Ecto neural progenitor cell (in vitro differentiated cells): ENCODE data around the gene OGFR.

ENCODE experiments used
- DNase-seq: peaks from one replicate; pipeline ENCODE4 v3.0.0-alpha.2; 2018; ENCODE audit warnings: low spot score

The OGFR gene

DNA sequence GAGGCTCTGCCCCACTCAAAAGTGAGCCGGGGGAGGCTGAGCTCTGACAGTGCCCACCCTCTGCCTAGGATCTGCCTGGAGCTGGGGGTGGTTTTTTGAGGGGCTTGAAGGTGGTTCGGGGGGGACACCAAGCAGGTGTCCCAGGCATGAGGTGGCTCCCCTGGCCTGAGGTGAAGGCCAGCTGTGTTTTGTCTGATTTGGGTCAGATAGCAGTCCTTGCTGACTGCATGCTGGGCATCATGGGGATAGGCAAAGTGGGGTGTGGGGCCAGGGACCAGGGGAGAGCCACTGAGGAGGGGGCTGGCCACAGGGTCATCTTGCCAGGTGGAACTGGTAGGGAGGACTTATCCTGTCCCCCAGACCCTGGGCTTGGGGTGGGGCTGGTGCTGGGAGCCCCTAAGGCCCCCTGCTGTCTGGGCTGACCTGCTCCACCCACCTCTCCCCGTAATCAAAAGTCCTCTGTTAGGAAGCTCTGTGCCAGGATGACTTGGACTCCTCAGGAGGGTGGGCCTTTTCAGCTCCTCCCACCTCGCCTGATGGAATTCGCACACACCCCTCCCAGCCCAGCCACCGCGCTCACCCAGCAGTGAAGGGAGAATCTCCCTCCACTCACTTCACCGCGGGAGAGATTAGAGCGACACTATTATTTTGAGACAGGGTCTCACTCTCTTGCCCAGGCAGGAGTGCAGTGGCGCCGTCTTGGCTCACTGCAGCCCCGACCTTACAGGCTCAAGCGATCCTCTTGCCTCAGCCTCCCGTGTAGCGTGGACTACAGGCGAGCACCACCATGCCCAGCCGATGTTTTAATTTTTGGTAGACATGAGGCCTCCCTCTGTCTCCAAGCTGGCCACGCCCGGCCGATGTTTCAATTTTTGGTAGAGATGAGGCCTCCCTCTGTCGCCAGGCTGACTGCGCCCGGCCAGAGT lies 10.7 kb downstream of the OGFR start:
- no peak for DNase-seq

DNA sequence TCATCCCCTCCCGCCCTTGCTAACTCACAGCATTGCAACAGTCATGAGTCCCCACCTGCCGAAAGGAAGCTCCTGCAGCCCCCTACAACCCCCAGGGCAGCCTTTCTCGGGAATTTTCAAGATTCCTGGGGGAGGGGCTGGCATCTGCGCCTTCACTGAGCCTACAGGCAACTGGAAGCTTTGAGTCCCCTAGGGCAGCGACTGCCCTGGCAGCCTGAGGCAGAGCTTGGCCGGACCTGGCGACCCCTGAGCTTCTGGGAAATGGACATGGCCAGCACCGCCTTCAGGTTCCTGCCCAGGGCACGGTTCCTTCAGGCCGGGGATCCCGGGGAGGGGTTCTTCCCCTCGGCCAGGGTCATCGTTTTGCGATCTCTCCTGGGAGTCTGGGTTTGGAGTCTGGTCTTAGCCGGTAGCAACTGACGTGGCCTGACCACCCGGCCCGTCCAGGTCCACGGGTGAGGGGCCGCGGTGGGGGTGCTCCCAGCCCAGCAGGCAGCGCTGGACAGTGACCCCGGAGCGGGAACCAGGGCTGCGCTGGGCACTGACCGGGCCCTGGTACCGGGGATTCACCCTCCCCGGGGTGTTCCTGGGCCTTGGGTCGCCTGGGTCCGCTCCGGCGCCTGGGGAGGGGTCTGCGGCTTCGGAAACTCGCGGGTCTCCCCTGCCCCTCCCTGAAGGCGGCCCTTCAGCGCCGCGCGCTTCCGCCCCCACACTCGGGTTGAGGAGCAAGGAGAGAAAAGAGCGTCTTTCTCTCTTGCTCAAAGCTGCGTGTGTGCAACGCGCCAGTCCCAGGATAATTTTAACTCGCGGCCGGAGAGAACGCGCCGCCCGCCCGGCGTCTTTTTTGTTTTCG lies 11.6 kb downstream of the OGFR start:
- peak; percentile 81 for DNase-seq

DNA sequence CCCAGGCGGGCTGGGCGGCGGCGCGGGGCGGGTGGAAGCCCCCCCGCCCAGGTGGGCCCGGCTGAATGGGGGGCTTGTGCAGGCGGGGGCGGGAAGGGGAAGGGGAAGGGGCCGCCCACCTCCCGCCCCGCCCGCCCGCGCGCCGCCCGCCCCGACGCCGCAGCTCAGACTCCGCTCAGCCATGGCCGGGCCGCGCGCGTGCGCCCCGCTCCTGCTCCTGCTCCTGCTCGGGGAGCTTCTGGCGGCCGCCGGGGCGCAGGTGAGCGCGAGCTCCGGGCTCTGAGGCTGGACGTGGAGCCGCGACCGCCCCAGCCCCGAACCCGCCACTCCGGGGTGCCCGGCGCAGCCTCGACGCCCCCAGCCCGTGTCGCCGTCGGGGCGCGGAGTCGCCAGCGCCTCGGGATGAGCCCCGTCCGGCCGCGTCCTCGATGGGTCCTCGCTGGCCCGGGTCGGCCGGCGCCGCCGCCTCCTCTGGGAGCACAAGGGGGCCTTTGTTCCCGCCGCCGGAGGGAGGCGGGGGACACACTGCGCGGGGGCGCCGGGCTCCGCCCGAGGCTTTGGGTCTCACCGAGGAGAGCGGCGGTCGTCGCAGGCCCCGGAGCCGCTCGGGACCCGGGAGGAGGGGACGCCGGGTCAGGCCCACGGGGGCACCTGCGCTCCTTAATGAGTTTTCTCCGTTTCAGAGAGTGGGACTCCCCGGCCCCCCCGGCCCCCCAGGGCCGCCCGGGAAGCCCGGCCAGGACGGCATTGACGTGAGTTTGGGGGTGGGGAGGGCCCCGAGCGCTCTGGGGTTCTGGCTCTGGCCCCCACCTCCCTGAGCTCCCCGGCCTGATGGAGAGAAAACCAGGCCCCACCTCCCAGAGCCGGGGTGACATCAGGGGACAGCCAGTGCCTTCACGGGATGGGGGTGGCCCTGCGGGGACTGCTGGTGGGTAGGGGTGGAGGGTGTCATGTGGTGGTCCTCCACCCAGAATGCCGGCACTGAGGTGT lies 12.5 kb downstream of the OGFR start, which contains the start of gene COL9A3:
Gene COL9A3 (plus strand): TSS at position 167 of the 990 bp plus-strand sequence. CDS start 15 bp downstream, at position 182.
- DNase-seq = peak; percentile 78

DNA sequence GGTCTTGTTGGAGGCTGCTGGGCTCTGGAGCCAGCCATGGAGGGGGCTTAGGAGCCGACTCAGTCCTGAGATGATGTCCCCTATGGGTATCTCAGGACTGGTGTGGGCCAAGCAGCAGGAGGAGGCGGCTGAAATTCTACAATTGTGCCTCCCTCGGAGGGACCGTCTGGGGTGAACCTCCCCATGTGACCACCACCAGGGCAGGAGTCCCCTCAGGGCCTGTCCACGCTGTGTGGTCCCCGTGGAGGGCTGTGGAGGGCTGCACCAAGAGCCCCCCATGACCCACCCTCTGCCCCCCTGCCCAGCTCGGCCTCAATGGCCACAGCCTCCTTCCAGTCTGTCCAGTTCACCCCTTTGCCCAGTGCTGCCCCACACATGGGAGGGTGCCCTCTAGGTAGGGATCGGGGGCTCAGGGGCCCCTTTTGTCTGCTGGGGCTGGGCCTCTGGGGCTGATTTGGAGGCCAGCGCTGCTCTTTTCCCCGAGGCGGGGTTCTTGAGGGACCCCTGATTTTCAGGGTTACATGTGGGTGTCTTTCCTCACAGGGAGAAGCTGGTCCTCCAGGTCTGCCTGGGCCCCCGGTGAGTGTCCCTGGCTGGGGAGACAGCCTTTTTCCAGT lies 13.4 kb downstream of the OGFR start:
- DNase-seq = no peak

DNA sequence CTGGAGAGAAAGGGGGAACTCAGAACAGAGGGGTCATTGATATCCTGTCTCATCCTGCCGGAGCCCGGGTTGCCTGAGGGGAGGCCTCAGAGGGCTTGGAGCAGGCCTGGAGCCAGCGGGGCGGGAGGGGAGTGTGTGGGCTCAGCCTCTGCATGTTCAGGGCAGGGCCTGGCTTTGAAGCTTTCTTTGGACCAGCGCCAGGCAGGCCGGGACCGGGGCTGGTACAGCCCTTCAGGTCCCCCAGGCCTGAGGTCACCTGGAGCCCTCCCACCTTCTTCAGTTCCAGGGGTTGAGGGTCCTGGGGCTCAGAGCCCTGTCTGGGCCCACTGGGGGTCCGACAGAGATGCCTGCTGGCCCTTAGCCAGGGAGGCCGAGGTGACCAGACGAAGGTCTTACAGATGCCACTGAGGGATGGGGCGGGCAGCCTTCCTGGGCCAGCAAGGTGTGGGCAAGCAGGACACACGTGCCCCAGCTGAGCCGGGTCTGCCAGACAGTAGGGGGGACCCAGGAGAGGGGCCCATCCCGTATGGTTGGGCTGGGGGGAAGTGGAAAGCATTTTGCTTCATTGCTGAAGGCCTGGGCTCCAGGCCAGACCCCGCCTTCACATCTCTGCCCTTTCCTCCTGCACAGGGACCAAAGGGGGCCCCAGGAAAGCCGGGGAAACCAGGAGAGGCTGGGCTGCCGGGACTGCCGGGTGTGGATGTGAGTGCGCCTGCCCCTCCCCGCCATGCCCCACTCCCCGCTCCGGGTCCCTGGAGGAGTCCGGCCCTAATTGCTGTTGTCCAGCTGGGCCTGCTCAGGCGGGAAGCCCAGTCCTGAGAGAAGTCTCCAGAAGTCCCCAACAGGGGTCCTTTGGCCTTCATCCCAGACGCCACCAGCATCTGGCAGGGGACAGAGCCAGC lies 14.2 kb downstream of the OGFR start:
- no peak for DNase-seq

DNA sequence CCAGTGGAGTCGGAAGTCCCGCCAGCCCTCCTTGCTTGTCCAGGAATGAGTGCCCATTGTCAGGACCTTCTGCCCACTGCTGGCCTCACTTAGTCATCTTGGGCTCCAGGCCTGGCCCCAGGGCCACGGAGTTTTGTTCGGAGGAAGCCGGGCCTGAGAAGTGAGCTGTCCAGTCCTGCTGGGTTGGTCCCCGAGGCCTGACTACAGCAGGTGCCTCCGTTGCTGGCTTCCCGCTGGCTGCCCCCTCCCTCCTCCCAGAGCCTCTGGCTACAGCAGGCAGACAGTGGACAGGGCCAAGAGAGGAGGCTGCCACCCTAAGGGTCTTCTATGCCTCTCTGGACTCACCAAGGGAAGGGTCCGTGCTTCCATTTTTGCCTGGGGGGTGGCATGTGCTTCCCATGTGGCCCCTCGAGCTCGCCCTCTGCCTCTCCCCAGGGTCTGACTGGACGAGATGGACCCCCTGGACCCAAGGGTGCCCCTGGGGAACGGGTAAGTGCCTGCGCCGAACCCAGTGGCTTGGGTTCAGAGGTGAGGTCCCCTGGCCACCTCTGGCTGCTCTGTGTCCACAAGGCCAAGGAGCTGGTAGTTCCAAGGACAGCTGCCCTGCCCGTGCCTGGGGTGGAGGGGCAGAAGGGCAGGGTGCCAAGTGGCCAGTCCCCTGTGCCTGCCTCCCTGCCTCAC lies 15.0 kb downstream of the OGFR start:
- DNase-seq = no peak

DNA sequence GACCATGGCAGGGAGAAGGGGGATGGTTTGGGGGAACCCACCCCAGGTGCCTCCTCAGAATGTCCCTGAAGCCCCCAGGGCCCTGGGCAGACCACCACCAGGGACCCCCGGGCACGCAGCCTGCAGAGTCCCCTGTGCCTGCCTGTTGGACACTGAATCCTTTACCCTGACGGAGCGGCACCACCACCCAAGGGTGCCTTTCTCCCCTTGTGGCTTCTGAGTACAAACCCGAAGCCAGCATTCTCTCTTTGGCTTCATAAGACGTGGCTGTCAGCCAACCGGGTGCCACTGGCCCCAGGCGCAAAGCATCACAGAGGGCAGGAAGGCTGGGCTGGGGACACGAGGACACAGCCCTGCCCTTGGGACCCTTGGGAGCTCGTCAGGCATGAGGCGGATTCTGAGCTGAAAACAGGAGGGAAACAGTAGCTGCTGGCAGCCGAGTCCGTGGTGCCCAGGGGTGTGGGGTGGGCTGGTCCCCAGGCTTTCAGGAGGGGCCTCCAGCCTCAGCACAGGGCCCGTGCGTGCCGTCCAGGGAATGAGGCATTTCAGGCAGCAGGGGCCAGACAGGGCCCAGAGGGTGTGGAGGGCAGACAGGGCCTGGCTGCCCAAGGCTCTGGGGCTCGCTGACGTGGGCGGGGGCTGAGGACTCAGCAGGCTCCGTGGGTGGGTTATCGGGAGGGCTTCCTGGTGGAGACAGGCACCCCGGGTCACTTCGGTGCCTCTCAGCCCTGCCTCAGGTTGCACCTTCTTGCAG lies 15.8 kb downstream of the OGFR start:
- no peak for DNase-seq

DNA sequence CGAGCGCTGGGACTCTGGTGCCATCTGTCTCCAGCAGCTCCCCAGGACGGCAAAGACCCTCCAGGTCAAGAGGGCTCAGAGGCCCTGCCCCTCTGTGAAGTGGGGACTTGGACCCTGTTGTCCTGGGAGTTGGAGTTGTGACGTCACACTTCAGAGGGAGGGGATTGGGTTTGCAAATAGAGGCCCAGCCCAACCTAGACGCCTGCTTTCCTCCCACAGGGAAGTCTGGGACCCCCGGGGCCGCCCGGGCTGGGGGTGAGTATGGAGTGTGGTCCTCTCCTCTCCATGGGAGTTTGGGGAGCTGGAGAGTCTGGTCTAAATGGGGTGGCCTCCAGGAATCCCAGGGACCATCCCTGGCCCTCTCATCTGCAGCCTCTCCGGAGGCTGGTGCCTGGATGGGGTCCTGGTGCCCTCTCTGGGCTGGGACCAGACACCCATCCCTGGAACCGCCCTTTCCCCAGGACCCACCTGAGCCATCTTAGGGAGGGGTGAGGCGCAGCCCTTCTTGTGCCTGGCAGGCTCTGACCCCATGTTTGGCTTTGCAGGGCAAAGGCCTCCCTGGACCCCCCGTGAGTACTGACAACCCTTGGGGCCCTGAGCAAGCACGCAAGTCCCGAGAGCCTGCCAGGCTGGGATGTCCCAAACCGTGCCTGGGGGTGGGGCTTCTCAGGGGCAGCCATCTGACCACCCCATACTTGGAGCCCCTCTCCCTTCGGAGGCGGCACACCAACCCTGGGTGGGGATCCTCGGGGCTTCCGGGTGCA lies 16.5 kb downstream of the OGFR start:
- DNase-seq = no peak

DNA sequence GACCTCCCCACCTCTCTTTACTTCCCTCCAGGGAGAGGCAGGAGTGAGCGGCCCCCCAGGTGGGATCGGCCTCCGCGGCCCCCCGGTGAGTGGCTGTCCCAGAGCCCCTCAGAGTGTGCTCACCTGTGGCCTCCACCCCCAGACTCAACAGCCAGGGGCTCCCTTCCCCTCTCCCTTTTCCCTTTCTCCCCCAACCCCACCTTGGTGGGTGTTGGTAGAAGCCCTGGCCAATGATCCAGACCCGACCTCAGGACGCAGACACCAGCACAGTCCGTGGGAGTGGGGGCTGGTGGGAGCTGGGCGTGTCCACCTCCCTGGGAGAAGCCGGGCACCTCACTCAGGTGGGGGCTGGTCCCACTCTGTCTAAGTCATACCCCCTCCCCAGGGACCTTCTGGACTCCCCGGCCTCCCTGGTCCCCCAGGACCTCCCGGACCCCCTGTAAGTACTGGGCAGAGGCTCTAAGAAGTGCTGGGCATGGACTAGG lies 17.1 kb downstream of the OGFR start:
- no peak for DNase-seq

DNA sequence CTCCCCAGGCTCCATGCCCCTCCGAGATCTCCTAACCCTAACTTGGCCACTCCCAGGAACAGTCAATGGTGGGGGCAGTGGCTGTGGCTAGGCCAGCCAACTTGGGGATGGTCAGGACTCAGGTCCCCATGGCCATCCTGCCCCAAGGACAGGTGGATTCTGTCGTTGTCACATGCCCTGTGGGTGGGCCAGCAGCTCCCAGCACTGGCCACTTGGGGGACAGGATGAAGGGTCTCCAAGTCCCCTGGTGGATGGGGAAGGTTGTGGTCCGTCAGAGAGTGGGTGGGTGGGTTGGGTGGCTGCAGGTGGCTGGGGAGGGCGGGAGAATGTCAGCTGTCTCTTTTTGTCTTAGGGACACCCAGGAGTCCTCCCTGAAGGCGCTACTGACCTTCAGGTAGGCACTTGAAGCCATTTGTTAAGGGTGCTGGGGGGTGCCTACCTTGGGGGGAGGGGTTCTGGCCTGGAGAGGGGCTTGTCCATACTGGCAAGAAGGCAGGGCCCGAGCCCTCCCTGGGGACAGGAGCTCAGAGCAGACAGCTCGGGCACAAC lies 17.7 kb downstream of the OGFR start:
- DNase-seq = no peak

DNA sequence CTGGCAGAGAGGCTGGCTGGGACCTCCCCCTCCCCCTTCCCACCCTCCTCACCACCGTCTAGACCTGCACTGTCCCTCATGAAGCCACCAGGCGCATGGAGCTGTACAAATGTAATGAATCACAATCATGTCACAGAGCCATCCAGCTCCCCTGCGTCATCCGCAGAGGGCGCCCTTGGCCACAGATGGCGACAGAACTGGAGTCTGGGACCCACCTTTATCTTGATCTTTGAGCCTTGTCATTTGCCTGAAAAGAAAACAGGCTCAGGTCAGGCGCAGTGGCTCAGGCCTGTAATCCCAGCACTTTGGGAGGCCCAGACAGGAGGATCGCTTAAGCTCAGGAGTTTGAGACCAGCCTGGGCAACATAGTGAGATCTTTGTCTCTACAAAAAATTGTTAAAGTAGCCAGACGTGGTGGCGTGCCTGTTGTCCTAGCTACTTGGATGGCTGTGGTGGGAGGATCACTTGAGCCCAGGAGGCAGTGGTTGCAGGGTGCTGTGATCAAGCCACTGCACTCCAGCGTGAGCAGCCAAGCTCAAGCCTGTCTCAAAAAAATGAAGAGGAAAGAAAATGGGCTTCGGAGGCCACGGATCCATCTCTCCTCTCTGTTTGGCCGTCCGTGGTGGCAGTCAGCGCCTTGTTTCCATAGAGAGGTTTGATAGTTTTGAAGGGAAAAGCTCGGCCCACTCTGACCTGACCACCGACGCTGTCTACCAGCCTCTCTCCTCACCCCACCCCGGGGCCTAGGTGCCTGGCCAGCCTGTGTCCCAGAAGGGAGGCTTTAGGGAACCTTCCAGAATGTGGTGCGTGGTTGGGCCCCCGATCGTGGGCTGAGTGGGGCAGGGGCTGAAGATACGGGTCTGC lies 18.4 kb downstream of the OGFR start:
- no peak for DNase-seq

DNA sequence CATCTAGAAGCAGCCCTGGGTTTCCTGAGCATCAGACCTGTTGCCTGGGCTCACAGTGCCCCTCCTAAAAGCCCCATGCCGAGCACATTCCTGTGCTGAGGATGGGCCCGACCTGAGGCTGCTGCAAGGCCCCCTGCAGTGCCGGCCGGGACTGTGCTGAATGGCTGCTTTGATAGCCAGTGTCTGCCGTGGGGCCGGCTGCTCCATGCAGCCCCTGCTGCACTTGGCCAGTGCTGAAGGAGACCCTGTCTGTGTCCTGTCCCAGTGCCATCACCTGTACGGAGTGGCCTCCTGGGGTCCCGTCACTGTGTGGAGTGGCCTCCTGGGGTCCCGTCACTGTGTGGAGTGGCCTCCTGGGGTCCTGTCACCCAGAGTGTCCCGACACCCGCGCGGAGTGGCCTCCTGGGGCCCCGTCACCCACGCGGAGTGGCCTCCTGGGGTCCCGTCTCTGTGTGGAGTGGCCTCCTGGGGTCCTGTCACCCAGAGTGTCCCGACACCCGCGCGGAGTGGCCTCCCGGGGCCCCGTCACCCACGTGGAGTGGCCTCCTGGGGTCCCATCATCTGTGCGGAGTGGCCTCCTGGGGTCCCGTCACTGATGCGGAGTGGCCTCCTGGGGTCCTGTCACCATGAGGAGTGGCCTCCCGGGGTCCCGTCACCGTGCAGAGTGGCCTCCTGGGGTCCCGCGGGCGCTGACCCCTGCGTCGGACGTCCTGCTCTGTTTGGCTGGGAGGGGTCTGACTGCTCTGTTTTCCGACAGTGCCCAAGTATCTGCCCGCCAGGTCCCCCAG lies 19.2 kb downstream of the OGFR start:
- no peak for DNase-seq

DNA sequence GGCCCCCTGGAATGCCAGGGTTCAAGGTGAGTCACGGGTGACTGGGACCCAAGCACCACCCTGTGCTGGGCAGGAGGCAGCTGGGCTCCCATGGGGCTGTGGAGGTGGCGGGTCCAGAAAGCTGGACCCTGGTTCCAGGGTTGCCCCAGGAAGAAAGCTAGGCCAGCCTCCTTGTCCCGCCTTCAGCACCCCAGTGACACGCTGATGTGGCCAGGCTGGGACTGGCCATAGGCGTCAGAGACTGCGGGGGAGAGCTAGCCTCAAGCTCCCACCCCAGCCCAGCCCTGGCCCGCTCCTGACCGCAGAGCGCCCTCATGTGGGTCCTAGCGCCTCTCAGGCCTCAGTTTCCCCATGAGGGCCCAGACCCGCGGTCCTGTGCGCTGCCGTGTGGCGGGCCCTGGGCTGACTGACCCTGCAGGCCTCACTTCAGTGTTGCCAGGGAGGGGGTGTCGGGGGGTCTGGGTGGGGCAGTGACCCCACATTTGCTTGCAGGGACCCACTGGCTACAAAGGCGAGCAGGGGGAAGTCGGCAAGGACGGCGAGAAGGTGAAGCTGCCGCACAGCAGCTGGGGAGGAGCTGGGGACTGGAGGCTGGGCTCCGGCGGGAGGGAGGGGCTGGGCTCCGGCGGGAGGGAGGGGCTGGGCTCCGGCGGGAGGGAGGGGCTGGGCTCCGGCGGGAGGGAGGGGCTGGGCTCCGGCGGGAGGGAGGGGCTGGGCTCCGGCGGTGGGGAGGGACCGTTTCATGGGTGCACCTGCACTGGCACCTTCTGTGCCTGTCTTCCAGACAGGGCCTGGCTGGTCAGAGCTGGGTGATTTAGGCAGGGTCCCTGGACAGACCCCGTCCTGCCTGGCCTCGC lies 20.1 kb downstream of the OGFR start:
- no peak for DNase-seq

DNA sequence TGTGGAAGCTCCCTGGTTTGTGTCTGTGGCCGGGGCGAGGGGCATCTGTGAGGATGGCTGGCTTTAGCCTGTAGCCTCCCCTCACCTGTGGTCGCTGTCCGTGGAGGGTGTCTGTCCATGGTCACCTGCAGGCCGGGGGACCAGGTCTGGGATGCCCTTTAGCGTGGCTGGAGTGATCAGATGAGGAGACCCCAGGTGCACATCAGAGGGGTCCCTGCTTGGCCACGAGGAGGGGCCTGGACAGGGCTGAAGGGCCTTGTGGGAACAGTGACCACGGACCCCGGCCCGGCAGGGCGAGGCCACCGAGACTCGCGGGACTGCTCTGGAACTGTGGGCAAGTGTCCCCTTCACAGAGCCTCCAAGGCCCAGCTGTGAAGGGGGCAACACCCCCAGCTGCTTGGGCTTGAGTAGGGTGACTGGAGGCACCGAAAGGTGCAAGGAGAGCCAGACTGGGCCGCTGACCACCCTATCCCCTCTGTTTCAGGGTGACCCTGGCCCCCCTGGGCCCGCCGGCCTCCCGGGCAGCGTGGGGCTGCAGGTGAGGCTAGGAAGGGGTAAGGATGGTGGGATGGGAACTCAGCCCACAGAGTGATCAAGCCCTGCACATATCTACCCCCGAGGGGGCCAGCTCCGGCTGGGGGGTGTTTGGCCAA lies 20.8 kb downstream of the OGFR start:
- no peak for DNase-seq
